Gastrocnemius medialis (tissue), 4 donors: ENCODE measurements around the gene LINGO3.

Source experiments
- POLR2A ChIP-seq, 2 donors: fragments of 450-650 bp; IDR thresholded peaks; one replicate each; pipeline ENCODE4 v1.6.1; 2017; ENCODE audit warnings: antibody characterized with exemption in 2 of 2, mild to moderate bottlenecking in 2 of 2, moderate library complexity in 2 of 2
- TF ChIP-seq, protein P1 (sequence below), 5 experiments: fragments of 450-650 bp in 3 of 5; fragments of 200-600 bp in 2 of 5; sonication (generic) in 2 of 5; IDR thresholded peaks in 4 of 5; conservative IDR thresholded peaks in 1 of 5; 1 replicate in 4 of 5; 2 replicates in 1 of 5; pipeline ENCODE4 v1.5.1; 2016 to 2019; ENCODE audit warnings: antibody characterized with exemption in 5 of 5, mild to moderate bottlenecking in 3 of 5, moderate library complexity in 3 of 5

DNA sequence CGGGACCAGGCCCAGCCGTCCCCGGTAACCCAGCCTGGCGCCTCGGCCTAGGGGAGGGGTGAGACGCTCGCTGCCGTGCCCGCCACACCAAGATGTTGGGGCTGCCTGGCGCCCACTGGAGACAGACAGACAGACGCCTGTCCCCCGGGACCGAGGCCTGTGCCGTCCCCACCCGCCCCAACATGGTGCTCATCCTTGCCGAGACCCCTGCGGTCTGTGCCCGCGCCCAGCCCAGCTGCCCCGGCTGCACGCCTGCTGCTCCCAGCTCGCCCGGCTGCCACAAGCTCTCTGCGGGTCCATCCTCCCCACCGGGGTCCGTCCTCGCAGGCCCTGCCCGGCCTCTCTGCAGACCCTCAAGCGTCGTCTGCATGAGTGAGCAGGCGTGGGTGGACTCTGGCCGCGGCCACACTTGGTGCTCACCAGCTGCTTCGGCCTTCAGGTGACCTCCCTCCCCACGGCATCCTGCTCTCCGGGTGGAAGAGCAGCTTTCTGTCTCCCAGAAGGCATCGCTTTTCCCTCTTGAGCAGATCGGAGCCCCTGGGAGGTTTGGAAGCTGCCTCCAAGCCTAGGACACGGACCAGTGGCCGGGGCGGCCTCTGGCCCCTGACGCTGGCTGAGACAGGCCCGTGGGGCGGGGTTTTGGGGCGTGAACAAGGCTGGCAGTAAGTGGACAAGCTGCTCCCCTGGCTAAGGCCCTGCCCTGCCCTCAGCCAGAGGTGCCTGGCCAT lies 45.4 kb upstream of the LINGO3 start:
- TF ChIP-seq POLR2A (IDR thresholded peaks at IDR 0.05), result no peak
- TF ChIP-seq, protein P1, sequence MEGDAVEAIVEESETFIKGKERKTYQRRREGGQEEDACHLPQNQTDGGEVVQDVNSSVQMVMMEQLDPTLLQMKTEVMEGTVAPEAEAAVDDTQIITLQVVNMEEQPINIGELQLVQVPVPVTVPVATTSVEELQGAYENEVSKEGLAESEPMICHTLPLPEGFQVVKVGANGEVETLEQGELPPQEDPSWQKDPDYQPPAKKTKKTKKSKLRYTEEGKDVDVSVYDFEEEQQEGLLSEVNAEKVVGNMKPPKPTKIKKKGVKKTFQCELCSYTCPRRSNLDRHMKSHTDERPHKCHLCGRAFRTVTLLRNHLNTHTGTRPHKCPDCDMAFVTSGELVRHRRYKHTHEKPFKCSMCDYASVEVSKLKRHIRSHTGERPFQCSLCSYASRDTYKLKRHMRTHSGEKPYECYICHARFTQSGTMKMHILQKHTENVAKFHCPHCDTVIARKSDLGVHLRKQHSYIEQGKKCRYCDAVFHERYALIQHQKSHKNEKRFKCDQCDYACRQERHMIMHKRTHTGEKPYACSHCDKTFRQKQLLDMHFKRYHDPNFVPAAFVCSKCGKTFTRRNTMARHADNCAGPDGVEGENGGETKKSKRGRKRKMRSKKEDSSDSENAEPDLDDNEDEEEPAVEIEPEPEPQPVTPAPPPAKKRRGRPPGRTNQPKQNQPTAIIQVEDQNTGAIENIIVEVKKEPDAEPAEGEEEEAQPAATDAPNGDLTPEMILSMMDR (IDR thresholded peaks at IDR 0.05 in 4 of 5, conservative IDR thresholded peaks at IDR 0.05 in 1 of 5), result no peak
